GM12872 (cell line): ENCODE results near the gene MUC6.

Source experiments
- CTCF ChIP-seq: IDR thresholded peaks from 3 replicates; pipeline ENCODE4 v1.5.1; 2011; ENCODE audit warnings: low read depth, mild to moderate bottlenecking, low read length, moderate library complexity; ENCODE audit not compliant: insufficient read depth

Gene MUC6

GRCh38 chr11:990101-990500, 46.4 kb downstream of the MUC6 start:
- TF ChIP-seq CTCF: no peak

GRCh38 chr11:987671-988070, 48.8 kb downstream of the MUC6 start:
- TF ChIP-seq CTCF: no peak

- TF ChIP-seq CTCF: no peak
These were observed 49.6 kb downstream of the MUC6 start for GRCh38 chr11:986952-987305.

GRCh38 chr11:986270-986951, 50.1 kb downstream of the MUC6 start:
- no peak for TF ChIP-seq CTCF

- TF ChIP-seq CTCF: no peak
These were observed 50.7 kb downstream of the MUC6 start for GRCh38 chr11:985848-986247.

- no peak for TF ChIP-seq CTCF
These were observed 51.1 kb downstream of the MUC6 start for GRCh38 chr11:985406-985805.

- no peak for TF ChIP-seq CTCF
These were observed 52.0 kb downstream of the MUC6 start for GRCh38 chr11:984546-984945.
